GM18951 (cell line): ENCODE data around the gene PDE10A.

Experiments
- POLR2A ChIP-seq: IDR thresholded peaks from 4 replicates; pipeline ENCODE4 v1.6.1; 2011; ENCODE audit warnings: mild to moderate bottlenecking; ENCODE audit not compliant: insufficient read length, insufficient read depth; ENCODE audit errors: extremely low read depth
- in situ Hi-C: fragments of 300-500 bp; cut with MboI; formaldehyde crosslinking; loops from one replicate; pipeline ENCODE4 v1.12.0; 2022; ENCODE audit warnings: low sequenced_read_pairs, mixed read lengths, inconsistent platforms; ENCODE audit not compliant: unreplicated experiment

PDE10A gene

DNA sequence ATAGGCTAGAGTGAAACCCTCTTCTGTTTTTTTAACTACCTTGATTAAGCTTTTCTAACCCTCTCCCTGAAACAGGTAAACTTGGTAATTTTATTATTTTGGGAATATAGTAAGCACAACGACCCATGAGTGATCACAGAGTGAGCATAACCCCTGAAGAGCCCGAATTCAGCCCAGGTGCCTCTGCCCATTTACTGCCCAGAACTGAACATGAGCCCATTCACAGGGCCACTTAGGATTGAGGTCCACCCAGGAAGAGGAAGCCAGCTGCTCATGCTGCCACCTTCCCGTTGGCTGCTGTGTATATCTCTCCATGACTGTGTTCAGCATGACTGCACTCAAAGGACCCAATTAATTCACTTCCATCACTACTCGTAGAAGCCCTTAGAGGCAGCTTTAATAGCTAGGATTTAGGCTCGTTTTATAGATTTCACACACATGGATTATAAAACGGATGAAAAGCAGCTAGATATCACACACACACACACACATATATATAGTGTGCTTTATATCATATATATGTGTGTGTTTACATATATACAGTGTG, 8.3 kb upstream of the PDE10A start:
- no peak for TF ChIP-seq POLR2A
- in situ Hi-C loops, result no loop called here

- no peak for TF ChIP-seq POLR2A
- in situ Hi-C loops, result no loop called here
Measured at GRCh38 chr6:165668951-165669350, 5.9 kb upstream of the PDE10A start.

DNA sequence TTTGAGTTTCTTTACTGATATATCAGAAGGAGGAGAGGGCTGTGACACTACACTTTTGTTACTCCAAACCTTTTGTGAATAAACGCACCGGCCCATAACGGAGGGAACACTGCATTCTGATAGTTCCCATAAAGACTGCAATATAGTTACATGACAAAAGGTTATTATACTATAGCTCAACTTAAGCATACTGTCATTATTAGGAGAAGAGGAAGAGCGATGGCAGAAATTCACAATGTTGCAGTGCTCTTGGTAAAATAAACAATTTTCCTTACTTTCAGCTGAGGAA, 2.3 kb upstream of the PDE10A start:
- no peak for TF ChIP-seq POLR2A
- in situ Hi-C loops, result no loop called here

DNA sequence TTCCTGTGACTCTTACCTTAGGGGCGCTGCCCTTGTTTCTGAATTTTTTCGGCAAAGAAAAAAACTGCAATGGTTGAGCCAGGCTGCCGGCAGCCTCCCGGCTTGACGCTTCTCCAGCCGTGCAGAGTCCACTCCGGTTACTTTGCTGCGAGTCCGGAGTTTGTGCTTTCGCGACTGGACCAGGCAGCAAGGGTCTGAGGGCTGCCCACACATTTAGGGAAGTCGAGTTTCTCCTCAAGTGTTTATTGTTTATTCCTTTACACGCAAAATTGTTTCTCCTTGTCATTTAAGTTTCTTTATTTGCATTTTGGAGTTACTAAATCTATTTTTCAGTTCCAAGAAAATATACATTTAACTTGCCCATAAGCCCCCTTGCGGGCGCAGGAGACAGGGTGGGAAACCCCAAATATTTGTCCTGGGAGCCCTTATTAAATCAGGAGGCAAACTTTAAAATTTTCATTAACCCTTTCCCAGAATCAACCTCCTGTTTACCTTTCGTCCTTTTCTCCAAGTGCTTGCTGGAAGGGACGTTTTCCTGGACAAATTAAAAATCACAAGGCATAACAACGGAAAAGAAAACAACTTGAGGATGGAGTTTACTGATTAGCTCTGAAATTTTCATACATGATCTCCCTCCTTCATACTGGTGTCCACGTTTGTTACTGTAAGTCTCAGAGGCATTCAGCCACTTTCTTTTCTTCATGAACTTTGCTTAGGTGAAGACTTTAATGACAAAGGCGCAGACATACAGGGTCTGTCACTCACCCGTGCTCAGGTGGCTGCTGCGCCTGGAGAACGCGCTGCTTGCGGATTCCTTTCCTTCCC, 1.7 kb upstream of the PDE10A start:
- no peak for TF ChIP-seq POLR2A
- in situ Hi-C loops, result no loop called here

DNA sequence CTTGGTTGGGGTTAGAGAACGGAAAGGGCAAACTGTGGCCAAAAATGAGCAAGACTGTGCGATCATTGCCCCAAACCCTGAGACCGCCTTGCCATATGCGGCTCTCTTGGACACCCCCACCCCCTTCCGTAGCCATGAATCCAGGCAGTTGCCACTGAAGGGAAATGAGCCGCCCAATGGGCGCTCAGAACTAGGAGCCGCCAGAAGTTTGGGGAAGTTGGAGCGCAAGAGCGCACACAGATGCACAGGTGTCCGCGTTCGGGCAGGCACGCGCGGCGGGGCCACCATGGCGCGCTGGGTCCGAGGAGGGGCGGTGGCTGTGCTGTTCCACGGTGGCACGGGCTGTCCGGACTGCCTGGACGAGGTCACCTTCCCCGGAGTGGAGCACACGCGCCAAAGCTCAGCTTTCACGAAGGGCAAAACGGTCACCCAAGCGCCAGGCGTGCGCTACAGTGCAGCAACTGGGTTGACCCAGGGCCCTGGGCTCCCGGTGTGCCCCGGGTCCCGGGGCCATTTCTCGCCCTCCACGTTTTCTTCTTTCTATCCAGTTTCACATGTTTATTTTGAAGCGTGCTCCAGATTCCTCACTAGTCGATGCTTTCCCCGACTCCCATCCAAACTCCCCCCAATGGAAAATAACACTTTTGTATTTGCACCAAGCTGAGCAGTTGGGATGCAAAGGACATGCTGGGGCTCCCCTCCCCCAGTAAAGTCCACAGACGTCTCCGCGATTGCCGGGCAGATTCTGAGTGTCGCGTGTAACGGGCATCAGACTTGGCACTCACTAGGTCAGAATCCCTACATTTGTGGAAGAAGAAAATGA, 906 bp upstream of the PDE10A start:
- in situ Hi-C loops, result no loop called here

DNA sequence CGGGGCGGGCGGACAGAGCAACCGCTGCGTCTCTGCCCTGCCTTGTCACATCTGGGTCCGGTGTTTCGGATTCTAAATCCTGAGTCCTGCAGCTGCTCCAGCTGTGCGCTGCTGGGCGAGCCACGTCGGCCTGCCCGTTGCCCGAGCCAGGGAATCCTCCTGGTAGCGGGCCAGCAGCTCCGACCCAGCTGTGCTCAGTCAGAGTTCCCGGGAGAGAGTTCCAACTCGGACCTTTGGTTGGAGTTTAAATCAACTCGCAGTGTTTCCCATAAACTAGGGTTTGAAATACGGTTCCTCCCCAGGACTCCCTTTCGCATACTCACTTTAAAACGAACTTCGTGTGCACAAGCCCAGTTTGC, 315 bp upstream of the PDE10A start:
- in situ Hi-C loops, result no loop called here
- TF ChIP-seq POLR2A, result no peak

More for the DNA sequence above, 906 bp upstream of the PDE10A start:
- no peak for TF ChIP-seq POLR2A

DNA sequence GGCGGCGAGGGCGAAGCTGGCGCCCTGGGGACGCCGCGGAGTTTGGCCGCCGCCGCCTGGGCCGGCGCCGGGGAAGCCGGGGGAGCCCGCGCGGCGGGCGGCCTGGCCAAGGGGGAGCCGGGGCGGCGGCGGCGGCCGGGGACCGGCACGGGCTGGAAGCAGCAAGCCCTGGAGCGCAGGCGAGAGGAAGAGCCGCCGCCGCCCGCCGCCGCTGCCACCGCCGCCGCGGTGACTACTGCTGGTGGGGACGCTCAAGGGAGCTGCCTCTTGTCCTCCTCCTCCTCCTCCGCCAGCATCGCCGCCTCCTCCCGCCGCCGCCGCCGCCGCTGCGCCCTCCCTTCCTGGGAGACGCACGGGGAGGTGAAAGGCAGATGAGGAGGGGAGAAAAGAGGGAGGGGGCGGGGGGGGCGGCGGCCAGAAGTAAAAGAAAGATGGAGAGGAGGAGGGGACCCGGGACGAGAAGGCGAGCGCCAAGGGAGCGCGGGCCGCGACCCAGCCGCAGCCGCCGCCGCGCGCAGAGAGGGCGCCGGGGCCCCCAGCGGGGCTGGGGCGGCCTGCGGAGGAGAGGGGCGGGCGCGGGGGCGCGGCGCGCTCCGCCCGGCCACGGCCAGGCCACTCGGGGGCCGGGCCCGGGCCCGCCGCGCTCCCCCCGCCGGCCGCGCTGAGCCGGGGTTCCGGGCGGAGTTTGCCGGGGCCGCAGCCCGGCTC, 846 bp downstream of the PDE10A start:
- in situ Hi-C loops, result no loop called here

GRCh38 chr6:165661664-165662025, 1.4 kb downstream of the PDE10A start:
- in situ Hi-C loops, result no loop called here
- no peak for TF ChIP-seq POLR2A

More for the DNA sequence above, 846 bp downstream of the PDE10A start:
- no peak for TF ChIP-seq POLR2A

DNA sequence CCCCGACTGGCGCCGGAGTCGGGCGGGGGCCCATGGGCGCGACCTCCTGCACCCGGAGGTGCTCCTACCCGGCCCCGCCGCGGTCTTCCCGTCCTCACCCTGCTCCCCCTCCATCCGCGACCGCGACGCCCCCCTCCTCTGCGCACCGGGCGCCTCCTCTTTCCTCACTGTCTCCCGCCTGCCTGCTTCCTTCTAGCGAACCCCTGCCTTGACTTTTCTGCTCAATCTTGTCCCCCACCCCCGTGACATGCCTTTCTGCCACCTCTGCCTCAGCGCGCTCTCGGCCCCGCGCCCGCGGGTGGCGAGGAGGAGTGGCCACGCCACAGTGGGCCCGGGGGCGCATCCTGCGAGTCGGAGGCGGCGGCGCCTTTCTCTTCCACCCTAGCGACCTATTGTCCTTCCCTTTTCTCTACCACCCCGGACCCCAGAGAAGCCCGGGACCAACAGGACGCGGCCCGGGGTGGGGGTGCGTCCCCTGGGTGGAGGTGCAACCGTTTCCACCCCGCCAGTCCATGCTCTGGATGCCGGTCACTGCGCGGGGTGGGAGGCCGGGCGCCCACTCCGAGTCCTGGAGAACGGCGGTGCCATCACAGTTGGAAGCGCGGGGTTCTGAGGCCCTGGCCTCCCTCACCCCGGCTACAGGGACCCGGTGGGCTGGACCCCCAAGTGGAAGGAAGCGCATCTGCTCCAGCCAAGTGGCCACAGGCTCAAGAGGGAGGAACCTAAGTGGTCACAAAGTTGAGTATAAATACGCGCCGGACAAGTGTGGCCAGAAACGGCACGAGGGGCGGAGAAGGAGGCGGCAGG, 2.0 kb downstream of the PDE10A start:
- TF ChIP-seq POLR2A, result no peak
- in situ Hi-C loops, result no loop called here

GRCh38 chr6:165659945-165660856, 2.8 kb downstream of the PDE10A start:
- in situ Hi-C loops, result no loop called here
- TF ChIP-seq POLR2A, result no peak

DNA sequence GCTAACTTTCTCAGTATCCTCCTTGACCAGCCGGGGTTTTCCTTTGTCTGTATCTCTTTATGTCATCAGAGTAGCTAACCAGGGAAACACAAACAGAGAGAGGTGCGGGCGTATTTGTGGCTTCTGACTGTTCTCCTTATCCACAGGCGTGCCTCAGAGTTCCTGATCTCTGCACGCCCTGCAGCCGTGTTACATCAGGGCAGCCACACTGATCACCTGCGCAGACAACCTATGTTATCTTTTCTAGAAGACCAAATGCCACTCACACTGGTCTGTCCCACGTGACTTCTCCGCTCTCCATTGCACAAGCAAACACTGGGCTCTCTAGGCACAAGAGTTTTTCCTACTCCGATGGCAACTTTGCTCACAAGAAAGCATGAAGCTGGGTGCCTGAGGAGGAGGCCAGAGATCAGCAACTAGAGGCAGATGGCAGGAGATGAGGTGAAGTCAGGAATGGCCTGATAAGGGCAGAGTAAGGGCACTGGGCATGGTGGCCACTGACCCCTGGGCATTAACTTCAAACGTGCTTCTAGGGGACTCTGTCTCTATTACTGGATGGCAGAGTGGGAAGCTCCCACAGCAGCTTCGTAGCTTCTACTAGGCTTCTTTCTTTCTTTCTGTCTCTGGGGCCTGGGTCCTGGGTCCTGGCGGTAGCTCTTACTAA, 4.5 kb downstream of the PDE10A start:
- in situ Hi-C loops, result no loop called here
- TF ChIP-seq POLR2A, result no peak
